Lower lobe of right lung (tissue), 2 donors: ENCODE results near the gene TXN2. TPM values are rescaled to one million over a fixed set of nuclear protein-coding genes. Genes with fewer than 3 reads are reported as not detected.

Experiments
- ATAC-seq, 2 donors: fragments of 200-7000 bp; cut with Tn5 transposase; one replicate each; pipeline ENCODE4 v1.9.1; 2020 to 2022; ENCODE audit warnings: mild to moderate bottlenecking in 2 of 2, moderate library complexity in 2 of 2
- DNase-seq: peaks from one replicate; pipeline ENCODE4 v3.0.0-alpha.2; 2020
- H3K27ac ChIP-seq: fragments of 200-600 bp; one replicate; pipeline ENCODE4 v1.8.0; 2022
- H3K27me3 ChIP-seq: fragments of 200-600 bp; one replicate; pipeline ENCODE4 v1.8.0; 2022; ENCODE audit warnings: low read depth
- H3K36me3 ChIP-seq: fragments of 200-600 bp; one replicate; pipeline ENCODE4 v1.8.0; 2022; ENCODE audit warnings: mild to moderate bottlenecking
- H3K4me1 ChIP-seq: fragments of 200-600 bp; one replicate; pipeline ENCODE4 v1.8.0; 2022
- H3K4me3 ChIP-seq: fragments of 200-600 bp; one replicate; pipeline ENCODE4 v1.8.0; 2022; ENCODE audit warnings: mild to moderate bottlenecking
- H3K9me3 ChIP-seq: fragments of 200-600 bp; one replicate; pipeline ENCODE4 v1.8.0; 2022
- intact Hi-C: fragments of 100-400 bp; cut with DNase I; formaldehyde crosslinking; loops from one replicate; pipeline ENCODE4 v1.11.0; 2022
- total RNA-seq: library from RNA; stranded (reverse); fragmentation: NEBNext Ultra II Directional; extraction: Animal tissue kit (Norgen Biotek cat#: 25700); gene quantifications from one replicate; pipeline ENCODE4 v1.2.1, GENCODE V29; 2021
- TF ChIP-seq, protein P1 (sequence below): fragments of 200-600 bp; IDR thresholded peaks from one replicate; pipeline ENCODE4 v1.8.0; 2022; ENCODE audit warnings: antibody characterized with exemption, mild to moderate bottlenecking
- donor health status: DM: no; HTN: yes; CAD: no; lungs with severe emphysema.

TXN2 gene
- total RNA-seq, 1 donor from 2014 or later, result 56.4 TPM

DNA sequence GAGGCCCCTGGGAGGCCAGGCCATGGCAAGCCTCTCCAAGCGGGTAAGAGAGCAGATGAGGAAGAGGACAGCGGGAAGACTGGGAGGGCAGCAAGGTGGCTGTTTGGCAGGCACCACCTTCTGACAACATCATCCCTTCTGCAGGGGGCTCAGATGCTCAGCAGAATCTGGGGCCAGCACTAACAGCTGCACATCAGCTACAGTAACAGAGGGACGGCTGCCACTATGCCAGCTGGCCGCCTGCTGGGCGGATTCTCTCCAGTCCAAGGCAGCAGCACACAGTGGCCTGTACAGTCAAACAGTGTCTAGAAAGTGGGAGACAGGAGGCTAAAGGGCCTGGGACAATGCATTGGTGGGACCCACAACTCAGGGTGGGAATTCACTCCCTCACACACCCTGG lies 10.7 kb upstream of the TXN2 start:
- intact Hi-C loops, result no loop called here
- Histone ChIP-seq H3K4me1 (peaks cover 6% of the 10 kb centered on the region), H3K27ac (no peak overlapping the region), H3K9me3 (no peaks in the 10 kb centered on the region), H3K27me3 (no peaks in the 10 kb centered on the region), H3K4me3 (no peak overlapping the region), H3K36me3 (peaks cover 27% of the 10 kb centered on the region)
- no peak for DNase-seq
- TF ChIP-seq, protein P1, sequence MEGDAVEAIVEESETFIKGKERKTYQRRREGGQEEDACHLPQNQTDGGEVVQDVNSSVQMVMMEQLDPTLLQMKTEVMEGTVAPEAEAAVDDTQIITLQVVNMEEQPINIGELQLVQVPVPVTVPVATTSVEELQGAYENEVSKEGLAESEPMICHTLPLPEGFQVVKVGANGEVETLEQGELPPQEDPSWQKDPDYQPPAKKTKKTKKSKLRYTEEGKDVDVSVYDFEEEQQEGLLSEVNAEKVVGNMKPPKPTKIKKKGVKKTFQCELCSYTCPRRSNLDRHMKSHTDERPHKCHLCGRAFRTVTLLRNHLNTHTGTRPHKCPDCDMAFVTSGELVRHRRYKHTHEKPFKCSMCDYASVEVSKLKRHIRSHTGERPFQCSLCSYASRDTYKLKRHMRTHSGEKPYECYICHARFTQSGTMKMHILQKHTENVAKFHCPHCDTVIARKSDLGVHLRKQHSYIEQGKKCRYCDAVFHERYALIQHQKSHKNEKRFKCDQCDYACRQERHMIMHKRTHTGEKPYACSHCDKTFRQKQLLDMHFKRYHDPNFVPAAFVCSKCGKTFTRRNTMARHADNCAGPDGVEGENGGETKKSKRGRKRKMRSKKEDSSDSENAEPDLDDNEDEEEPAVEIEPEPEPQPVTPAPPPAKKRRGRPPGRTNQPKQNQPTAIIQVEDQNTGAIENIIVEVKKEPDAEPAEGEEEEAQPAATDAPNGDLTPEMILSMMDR, result no peak
- ATAC-seq, result no peak

DNA sequence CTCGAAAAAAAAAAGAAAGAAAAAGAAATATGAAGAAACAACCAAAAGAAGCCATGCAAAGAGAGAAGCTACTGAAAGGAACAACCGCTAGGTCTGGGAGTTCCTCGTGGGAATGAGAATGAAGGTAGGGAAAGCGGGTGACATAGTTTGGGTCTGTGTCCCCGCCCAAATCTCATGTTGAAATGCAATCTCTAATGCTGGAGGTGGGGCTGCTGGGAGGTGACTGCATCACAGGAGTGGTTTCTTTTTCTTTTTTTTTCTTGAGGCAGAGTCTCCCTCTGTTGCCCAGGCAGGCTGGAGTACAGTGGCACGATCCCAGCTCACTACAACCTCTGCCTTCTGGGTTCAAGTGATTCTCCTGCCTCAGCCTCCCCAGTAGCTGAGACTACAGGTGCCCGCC lies 9.7 kb upstream of the TXN2 start:
- ATAC-seq (no peak), DNase-seq (no peak)
- Histone ChIP-seq H3K27ac (no peak overlapping the region), H3K4me1 (peaks cover 6% of the 10 kb centered on the region), H3K4me3 (no peak overlapping the region), H3K9me3 (no peaks in the 10 kb centered on the region), H3K36me3 (peaks cover 24% of the 10 kb centered on the region), H3K27me3 (no peaks in the 10 kb centered on the region)
- intact Hi-C loops, result no loop called here
- TF ChIP-seq, protein P1, result no peak

DNA sequence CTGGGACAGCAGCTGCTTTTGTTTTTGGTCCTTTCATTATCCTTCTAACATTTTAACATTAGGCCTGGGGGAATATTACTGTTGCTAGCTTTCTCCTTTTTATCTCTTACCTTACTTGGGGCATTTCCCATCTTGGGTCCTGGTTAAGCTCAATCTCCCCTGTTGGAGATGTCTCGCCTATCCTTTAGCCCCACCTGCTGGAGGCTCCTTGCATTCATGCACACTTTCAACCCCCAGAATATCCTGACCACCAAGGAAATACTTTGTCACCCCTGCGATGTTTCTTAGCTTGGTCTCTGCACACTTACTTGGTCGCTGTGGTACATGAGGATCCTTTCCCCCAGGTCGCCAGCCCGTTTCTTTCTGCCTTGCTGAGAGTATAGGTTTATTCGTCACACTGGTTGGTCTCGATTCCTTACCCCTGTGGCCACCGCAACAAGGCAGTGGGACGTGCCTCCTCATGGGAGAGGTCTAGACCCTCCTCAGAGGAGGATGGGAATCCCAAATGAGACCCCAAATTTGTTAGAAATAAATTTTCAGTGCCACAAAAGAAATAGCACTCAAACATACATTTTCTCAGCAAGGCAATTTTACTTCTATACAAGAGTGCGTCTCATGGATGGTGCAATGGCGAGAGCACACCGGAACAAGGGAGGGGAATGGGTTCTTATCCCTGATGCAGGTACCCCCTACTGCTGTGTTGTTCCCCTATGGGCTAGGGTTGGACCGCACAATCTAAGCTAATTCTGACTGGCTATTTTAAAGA lies 5.4 kb upstream of the TXN2 start:
- ATAC-seq (no peak), DNase-seq (no peak)
- Histone ChIP-seq H3K4me1 (peaks cover 7% of the 10 kb centered on the region), H3K27me3 (no peaks in the 10 kb centered on the region), H3K4me3 (no peak overlapping the region), H3K36me3 (peaks cover 17% of the 10 kb centered on the region), H3K9me3 (no peaks in the 10 kb centered on the region), H3K27ac (no peak overlapping the region)
- TF ChIP-seq, protein P1, result peak; percentile 60
- intact Hi-C loops, result no loop called here

DNA sequence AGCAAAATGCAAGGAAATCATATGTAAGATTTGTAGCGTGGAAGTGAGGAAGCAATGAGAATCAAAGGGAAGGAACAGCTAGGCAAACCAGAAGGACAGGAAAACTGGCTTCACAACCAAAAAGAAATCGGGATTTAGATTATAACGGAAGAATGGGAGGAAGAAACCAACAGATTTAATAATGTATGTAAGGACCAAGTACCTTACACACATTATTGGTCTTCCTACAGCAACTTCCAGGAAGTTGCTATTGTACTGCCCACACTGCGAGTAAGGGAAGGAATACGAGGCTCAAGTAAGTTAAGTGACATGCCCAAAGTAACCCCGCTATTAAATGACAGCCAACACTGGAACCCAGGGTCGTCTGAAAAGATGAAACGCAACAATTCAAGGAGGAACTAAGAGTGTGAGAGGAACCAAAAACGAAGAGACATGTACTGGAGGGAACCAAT lies 473 bp downstream of the TXN2 start:
- Histone ChIP-seq H3K9me3 (no peaks in the 10 kb centered on the region), H3K4me1 (peaks cover 18% of the 10 kb centered on the region), H3K36me3 (peaks cover 46% of the 10 kb centered on the region), H3K27me3 (no peaks in the 10 kb centered on the region), H3K4me3 (peak overlapping the region; percentile 87), H3K27ac (peak overlapping the region; percentile 99)
- TF ChIP-seq, protein P1, result no peak
- intact Hi-C loops, result no loop called here
- no peak for ATAC-seq
- no peak for DNase-seq

DNA sequence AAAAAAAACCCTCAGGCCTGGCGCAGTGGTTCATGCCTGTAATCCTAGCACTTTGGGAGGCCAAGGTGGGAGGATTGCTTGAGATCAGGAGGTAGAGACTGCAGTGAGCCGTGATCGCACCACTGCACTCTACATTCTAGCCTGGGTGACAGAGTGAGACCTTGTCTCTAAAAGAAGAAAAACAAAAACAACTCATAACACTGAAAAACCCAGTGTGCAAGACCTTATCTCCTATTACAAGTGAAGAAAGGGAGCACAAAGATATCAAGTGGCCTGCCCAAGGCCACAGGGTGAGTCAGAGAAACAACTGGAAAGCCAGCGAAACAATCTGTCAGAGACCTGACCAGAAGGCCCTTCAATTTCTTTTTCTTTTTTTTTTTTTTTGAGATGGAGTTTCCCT lies 2.5 kb downstream of the TXN2 start:
- no peak overlapping the region for H3K4me3 ChIP-seq
- DNase-seq, result no peak
- intact Hi-C loops, result loop anchor here (10.0 kb wide), 1 partner anchor 174 kb away; no protein-coding TSS in a partner anchor
- no peaks in the 10 kb centered on the region for H3K9me3 ChIP-seq
- H3K27me3 ChIP-seq, result no peaks in the 10 kb centered on the region
- no peak overlapping the region for H3K27ac ChIP-seq
- TF ChIP-seq, protein P1, result no peak
- no peak for ATAC-seq
- peaks cover 23% of the 10 kb centered on the region for H3K4me1 ChIP-seq
- peaks cover 66% of the 10 kb centered on the region for H3K36me3 ChIP-seq
